ENCODE data around the gene SRD5A1. TPM values are rescaled to one million over a fixed set of nuclear protein-coding genes. Genes with fewer than 3 reads are reported as not detected.

SRD5A1 gene
- total RNA-seq, 1 donor from 2014 or later: 37.4 TPM

- no peak for DNase-seq (ENCODE audit: low read depth)
- no peak for TF ChIP-seq CTCF (IDR thresholded peaks at IDR 0.05; ENCODE audit: insufficient read depth, low read length, poor library complexity, severe bottlenecking)
- no peaks in the 10 kb centered on the region for H3K36me3 ChIP-seq (ENCODE audit: control insufficient read depth, insufficient read depth, low read length)
- no peaks in the 10 kb centered on the region for H3K27me3 ChIP-seq (ENCODE audit: control insufficient read depth, insufficient read depth, low read length)
- no peak overlapping the region for H3K4me3 ChIP-seq (ENCODE audit: low read depth, low read length)
Observed at GRCh38 chr5:6717247-6717646, 84.0 kb downstream of the SRD5A1 start.

- no peak for TF ChIP-seq CTCF (IDR thresholded peaks at IDR 0.05; ENCODE audit: insufficient read depth, low read length, poor library complexity, severe bottlenecking)
- H3K4me3 ChIP-seq (ENCODE audit: low read depth, low read length): no peak overlapping the region
- no peaks in the 10 kb centered on the region for H3K36me3 ChIP-seq (ENCODE audit: control insufficient read depth, insufficient read depth, low read length)
- no peak for DNase-seq (ENCODE audit: low read depth)
- no peaks in the 10 kb centered on the region for H3K27me3 ChIP-seq (ENCODE audit: control insufficient read depth, insufficient read depth, low read length)
Observed at GRCh38 chr5:6717687-6718086, 84.4 kb downstream of the SRD5A1 start.

- no peak for DNase-seq (ENCODE audit: low read depth)
- Histone ChIP-seq H3K36me3 (ENCODE audit: control insufficient read depth, insufficient read depth, low read length) (no peaks in the 10 kb centered on the region), H3K27me3 (ENCODE audit: control insufficient read depth, insufficient read depth, low read length) (no peaks in the 10 kb centered on the region), H3K4me3 (ENCODE audit: low read depth, low read length) (no peak overlapping the region)
- TF ChIP-seq CTCF (IDR thresholded peaks at IDR 0.05; ENCODE audit: insufficient read depth, low read length, poor library complexity, severe bottlenecking): no peak
Observed at GRCh38 chr5:6718161-6718681, 85.0 kb downstream of the SRD5A1 start.

GRCh38 chr5:6718718-6719117 is 85.5 kb downstream of the SRD5A1 start:
- no peak for DNase-seq (ENCODE audit: low read depth)
- no peak for TF ChIP-seq CTCF (IDR thresholded peaks at IDR 0.05; ENCODE audit: insufficient read depth, low read length, poor library complexity, severe bottlenecking)
- Histone ChIP-seq H3K36me3 (ENCODE audit: control insufficient read depth, insufficient read depth, low read length) (no peaks in the 10 kb centered on the region), H3K4me3 (ENCODE audit: low read depth, low read length) (no peak overlapping the region), H3K27me3 (ENCODE audit: control insufficient read depth, insufficient read depth, low read length) (no peaks in the 10 kb centered on the region)

- no peak for TF ChIP-seq CTCF (IDR thresholded peaks at IDR 0.05; ENCODE audit: insufficient read depth, low read length, poor library complexity, severe bottlenecking)
- Histone ChIP-seq H3K27me3 (ENCODE audit: control insufficient read depth, insufficient read depth, low read length) (no peaks in the 10 kb centered on the region), H3K36me3 (ENCODE audit: control insufficient read depth, insufficient read depth, low read length) (no peaks in the 10 kb centered on the region), H3K4me3 (ENCODE audit: low read depth, low read length) (no peak overlapping the region)
- no peak for DNase-seq (ENCODE audit: low read depth)
Observed at GRCh38 chr5:6719417-6719816, 86.2 kb downstream of the SRD5A1 start.

GRCh38 chr5:6719896-6720560 is 86.8 kb downstream of the SRD5A1 start:
- Histone ChIP-seq H3K36me3 (ENCODE audit: control insufficient read depth, insufficient read depth, low read length) (no peaks in the 10 kb centered on the region), H3K27me3 (ENCODE audit: control insufficient read depth, insufficient read depth, low read length) (no peaks in the 10 kb centered on the region), H3K4me3 (ENCODE audit: low read depth, low read length) (no peak overlapping the region)
- no peak for TF ChIP-seq CTCF (IDR thresholded peaks at IDR 0.05; ENCODE audit: insufficient read depth, low read length, poor library complexity, severe bottlenecking)
- no peak for DNase-seq (ENCODE audit: low read depth)

Data from kidney epithelial cell (primary cell).